Cortex of kidney (tissue), 1 donor: ENCODE measurements around the gene PGLYRP2.
"Not testable (repeated sequence)": the region's sequence is repeated elsewhere in the genome, so short reads cannot be mapped to it uniquely, and the experiment has no call there.

Experiments used
- DNase-seq: peaks from one replicate; lab custom pipeline; 2025; lab: John Stamatoyannopoulos, UW

PGLYRP2 gene

GRCh38 chr19:15479391-15480345 lies at the start of gene PGLYRP2:
TSS of gene PGLYRP2 (minus strand) at chr19:15479501. CDS start at chr19:15479371, 130 bp downstream.
- DNase-seq = no peak

- DNase-seq = no peak
These were observed 48.4 kb upstream of the PGLYRP2 start for GRCh38 chr19:15527705-15528104.

DNA sequence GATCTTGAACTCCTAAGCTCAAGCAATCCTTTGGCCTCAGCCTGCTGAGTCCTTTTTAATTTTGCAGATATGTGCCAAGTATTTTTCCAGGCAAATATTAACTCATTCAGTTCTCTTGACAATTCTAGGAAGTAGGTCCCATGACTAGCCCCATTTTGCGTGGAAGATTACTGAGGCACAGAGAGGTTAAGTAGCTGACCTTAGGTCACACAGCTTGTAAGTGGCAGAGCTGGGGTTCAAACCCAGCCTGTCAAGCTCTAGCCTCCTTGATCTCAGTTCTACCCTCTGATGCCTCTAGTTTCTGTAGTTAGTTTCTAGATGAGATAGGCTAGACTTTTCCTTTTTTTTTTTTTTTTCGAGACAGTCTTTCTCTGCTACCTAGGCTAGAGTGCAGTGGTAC lies 47.1 kb upstream of the PGLYRP2 start:
- DNase-seq = no peak

- DNase-seq = no peak
These were observed 46.0 kb upstream of the PGLYRP2 start for GRCh38 chr19:15525291-15525690.

DNA sequence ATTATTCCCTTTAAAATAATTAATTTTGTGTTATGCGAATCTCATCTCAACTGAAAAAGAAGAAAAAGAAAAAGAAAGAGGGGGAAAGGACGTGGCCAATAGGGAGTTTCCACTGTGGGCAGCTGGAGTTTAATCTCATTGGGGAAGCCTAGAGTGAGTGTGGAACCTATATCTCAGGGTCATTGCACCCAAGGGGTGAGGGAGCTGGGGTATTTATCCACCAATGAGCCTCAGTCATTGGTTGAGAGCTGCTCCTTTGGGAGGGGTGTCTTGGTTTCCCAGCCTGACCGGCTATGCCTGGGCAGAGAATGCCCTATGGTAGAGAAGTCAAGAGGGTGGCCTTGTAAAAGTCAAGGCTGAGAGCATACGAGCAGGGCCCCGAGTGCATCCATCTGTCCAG lies 45.5 kb upstream of the PGLYRP2 start:
- no peak for DNase-seq

DNA sequence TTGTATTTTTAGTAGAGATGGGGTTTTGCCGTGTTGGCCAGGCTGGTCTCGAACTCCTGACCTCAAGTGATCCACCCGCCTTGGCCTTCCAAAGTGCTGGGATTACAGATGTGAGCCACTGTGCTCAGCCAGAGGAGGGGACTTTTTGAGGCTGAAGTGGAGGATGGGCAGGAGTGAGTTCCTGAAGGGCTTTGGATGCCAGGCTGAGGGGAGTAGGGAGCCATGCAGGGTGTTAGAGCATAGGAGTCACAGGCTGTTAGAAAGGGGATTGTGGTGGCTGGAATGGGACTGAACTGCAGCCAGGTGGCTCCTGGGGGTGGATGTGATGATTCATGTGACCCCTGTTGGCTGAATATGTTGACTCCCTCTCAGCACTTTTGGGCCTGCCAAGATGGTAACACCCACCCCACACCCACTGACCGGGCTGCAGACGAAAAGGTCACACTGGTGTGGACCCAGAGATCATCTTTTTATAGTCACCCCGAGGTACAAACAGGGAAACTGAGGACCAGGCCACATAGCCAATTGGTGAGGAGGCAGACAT lies 40.2 kb upstream of the PGLYRP2 start:
- DNase-seq = no peak

DNA sequence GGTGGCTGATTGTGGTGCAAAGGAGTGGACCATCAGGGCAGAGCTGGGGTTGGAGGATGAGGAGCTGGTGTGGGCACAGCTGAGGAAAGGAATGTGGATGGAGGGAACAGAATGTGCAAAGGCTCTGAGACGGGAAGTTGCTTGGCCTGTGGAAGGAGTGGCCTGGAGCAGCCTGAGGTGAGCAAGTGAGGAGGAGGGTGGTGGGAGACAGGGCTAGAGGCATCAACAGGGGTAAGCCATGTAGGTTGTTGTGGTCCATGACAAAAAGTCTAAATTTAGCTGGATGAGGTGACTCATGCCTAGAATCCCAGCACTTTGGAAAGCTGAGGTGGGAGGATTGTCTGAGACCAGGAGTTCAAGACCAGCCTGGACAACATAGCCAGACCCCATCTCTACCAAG lies 38.5 kb upstream of the PGLYRP2 start:
- DNase-seq = no peak

DNA sequence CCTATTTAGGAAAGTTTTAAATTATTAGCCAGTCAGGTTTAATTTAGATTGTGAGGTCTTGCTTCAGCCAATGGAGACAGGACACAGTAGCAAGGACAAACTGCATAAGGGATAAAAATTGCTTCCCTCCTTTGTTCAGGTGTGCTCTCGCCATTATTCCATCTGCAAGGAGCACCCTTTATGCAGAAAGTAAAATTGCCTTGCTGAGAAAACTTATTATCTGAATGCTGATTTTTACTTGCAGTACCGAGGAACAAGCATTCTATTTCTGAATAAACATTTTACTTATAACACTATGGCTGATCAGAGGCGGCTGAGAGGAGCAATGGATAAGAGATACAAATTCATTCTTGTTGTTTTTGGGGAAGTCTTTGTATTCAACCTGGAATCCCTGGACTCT lies 37.1 kb upstream of the PGLYRP2 start:
- DNase-seq = no peak

DNA sequence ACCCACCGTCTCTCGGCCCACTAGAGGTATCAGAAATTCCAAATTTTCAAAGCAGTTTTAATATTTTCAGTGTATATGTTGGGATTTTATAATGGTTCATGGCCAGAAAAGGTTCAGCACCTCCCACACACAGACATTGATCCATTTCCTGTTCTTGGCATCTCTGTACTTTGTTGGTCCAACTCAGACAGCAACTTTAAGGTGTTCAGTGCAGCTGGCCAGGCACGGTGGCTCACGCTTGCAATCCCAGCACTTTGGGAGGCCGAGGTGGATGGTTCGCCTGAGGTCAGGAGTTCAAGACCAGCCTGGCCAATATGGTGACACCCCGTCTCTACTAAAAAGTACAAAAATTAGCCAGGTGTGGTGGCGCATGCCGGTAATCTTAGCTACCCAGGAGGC lies 35.9 kb upstream of the PGLYRP2 start:
- DNase-seq = not testable (repeated sequence)

- no peak for DNase-seq
These were observed 32.5 kb upstream of the PGLYRP2 start for GRCh38 chr19:15511671-15512424.

DNA sequence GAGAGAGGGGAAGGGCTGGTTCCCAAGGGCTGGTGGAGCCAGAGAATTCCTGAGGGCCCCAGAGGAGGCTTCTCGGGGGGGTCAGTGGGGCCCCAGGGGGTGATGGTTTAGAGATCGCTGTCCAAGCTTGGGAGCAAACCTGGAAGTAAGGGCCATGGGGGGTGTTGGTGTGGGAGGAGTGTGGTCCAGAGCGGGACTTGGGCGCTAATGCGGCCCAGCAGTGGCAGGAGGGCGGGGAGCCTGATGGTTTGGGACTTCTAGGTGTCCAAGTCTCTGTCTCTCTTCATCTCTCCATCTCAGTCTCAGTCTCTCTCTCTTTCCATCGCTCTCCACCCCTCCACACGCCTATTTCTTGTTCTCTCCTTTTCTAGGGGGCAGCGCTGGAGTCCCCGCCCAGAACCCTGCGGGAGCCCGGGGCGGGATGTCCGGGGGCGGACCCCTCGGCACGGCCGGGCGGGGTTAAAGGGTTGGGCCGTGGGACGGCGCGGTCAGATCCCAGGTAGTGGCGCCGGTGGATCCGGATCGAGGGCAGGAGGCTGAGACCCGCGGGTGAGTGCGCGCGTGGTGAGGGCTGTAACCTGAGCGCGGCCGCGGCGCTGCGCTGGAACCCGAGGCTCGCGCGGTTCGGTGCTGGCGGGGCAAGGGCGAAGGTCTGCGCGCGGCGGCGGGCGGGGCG lies 28.9 kb upstream of the PGLYRP2 start, which contains the start of gene CYP4F22:
Gene CYP4F22 (plus strand): TSS at position 491 of the 676 bp plus-strand sequence. CDS start 16,812 bp downstream, outside the sequence.
- no peak for DNase-seq

DNA sequence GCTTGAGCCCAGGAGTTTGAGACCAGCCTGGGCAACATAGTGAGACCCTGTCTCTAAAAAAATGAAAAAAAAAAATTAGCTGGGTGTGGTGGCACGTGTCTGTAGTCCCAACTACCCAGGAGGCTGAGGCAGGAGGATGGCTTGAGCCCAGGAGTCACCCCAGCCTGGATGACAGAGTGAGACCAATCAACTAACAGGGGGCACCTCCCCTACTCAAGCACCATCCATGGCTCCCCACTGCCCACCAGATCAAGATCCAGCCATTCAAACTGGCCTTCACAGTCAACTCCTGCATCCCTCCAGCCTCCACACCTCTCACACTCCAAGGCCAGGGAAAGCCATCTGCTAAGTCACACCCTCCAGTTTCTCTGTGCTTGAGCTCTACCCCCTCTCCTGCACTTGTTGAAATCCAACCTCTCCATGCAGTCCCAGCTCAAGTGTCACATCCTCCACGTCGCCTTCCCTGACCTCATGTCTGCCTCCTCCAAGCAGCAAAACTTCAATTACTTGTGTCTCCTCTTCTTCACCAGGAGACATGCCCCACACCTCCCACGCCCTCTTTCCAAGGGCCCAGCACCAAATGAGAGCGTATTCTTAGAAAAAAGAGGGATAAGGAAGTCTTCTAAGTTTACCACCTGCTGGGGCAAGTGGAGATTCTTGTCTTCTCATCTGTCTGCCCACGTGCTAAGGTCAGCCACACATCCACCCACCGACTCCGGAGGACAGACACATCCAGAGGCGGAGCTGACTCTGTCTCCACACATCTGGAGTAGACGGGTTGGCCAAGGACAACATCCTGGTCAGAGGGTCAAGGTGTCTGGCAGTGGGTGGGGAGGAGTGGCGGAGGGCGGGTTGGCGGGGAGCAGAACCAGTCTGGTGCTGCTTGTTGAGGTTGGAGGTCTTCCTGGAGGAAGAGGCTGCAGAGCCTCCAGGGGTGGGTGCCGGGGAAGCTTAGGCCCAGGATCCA lies 28.1 kb upstream of the PGLYRP2 start:
- no peak for DNase-seq

DNA sequence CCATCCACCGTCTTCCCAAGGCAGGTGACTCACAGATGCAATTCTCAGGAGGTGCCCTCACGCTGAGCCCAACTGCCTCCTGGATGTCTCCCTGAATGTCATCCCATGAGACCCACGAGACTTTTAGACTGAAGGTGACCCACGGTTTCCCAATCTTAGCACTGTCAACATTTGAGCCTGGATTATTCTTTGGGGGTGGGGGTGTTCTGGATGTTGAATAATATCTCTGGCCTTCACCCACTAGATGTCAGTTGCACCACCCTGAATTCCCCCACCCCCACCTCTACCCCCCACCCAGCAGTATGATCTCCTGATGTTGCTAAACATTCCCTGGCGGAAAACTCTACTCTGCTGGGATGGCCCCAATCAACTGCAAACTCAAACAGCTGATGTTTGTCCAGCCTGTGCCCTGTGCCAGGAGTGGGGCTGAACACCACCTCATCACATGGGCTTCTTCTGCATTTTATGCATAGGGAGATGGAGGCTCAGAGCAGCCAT lies 26.8 kb upstream of the PGLYRP2 start:
- no peak for DNase-seq

DNA sequence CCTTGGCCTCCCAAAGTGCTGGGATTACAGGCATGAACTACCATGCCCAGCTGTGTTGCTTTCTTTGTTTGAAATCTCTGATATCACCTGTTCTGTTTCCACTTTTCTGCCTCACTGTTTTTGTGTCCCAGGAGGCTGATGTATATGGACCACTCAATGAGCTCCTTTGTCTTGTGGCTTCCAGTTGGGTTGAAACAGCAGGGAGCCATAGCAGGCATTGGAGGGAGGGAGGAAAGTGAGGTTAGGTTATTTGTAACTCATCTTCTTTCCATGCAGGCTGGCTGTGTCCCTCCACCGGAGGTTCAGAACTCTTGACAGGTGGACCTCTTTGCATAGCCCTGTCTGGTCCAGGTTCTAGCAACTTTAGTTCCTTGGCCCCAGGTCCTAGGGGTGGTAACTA lies 23.0 kb upstream of the PGLYRP2 start:
- no peak for DNase-seq

- DNase-seq = no peak
These were observed 22.3 kb upstream of the PGLYRP2 start for GRCh38 chr19:15501596-15501995.

GRCh38 chr19:15498910-15499309 lies 19.6 kb upstream of the PGLYRP2 start:
- no peak for DNase-seq

GRCh38 chr19:15498156-15498858 lies 19.0 kb upstream of the PGLYRP2 start:
- no peak for DNase-seq

DNA sequence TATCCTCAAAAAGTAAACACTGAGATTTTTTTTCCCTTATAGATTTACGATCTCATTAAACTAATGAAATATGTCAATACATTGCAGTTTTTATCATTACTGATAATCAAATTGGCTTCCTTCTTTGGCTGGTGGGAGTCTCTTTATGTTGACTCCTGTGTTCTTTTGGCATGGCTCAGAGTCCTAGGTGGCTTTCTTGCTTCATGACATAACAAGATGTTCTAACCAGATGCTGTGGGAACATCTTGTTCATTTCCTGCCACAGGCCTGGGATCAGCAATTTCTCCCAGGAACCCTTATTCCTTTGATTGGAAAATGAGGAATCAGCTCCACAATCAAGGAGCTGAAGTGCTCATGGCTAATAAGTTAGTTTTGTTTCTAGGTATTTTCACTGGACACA lies 15.8 kb upstream of the PGLYRP2 start:
- no peak for DNase-seq

GRCh38 chr19:15488489-15489226 lies 9.4 kb upstream of the PGLYRP2 start:
- DNase-seq = no peak
